ENCODE results near the gene PAQR5. TPM values are rescaled to one million over a fixed set of nuclear protein-coding genes. Genes with fewer than 3 reads are reported as not detected.

The PAQR5 gene
- total RNA-seq, 4 donors from 2014 or later, result 0.27 to 2.6 (median 1.4) TPM

DNA sequence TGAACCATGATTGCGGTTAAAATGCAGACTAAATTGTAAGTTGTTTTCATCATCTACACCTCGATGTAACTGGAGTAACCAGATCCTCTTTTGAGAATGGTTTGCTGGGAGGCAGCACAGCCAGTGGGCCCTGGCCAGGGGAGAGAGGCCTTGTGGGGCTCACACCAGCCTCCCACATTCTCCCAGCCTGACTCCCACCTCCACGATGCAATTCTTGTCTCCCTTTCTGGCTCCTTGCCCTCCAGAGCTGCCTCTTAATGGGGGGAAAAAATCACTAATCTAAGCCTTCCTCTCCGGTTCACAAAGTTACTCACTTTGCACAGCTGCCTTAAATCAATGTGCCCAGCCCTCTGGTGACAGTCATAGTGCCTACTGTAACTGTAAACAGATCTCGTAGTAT, 17.9 kb upstream of the PAQR5 start:
- no peak for ATAC-seq
- Histone ChIP-seq H3K27me3 (peaks cover 15% of the 10 kb centered on the region), H3K4me3 (no peak overlapping the region), H3K9me3 (no peaks in the 10 kb centered on the region), H3K4me1 (no peaks in the 10 kb centered on the region), H3K27ac (no peak overlapping the region), H3K36me3 (no peaks in the 10 kb centered on the region)
- 52 to 54% methylated on average over 2 to 5 of the region's 5 CpGs for WGBS, 2 donors (ENCODE audit: low coverage in 1 of 2)
- TF ChIP-seq POLR2A (IDR thresholded peaks at IDR 0.05) (no peak), POLR2AphosphoS5 (IDR thresholded peaks at IDR 0.05) (no peak), EP300 (IDR thresholded peaks at IDR 0.05) (no peak)
- TF ChIP-seq, protein P1, sequence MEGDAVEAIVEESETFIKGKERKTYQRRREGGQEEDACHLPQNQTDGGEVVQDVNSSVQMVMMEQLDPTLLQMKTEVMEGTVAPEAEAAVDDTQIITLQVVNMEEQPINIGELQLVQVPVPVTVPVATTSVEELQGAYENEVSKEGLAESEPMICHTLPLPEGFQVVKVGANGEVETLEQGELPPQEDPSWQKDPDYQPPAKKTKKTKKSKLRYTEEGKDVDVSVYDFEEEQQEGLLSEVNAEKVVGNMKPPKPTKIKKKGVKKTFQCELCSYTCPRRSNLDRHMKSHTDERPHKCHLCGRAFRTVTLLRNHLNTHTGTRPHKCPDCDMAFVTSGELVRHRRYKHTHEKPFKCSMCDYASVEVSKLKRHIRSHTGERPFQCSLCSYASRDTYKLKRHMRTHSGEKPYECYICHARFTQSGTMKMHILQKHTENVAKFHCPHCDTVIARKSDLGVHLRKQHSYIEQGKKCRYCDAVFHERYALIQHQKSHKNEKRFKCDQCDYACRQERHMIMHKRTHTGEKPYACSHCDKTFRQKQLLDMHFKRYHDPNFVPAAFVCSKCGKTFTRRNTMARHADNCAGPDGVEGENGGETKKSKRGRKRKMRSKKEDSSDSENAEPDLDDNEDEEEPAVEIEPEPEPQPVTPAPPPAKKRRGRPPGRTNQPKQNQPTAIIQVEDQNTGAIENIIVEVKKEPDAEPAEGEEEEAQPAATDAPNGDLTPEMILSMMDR (IDR thresholded peaks at IDR 0.05), result no peak

DNA sequence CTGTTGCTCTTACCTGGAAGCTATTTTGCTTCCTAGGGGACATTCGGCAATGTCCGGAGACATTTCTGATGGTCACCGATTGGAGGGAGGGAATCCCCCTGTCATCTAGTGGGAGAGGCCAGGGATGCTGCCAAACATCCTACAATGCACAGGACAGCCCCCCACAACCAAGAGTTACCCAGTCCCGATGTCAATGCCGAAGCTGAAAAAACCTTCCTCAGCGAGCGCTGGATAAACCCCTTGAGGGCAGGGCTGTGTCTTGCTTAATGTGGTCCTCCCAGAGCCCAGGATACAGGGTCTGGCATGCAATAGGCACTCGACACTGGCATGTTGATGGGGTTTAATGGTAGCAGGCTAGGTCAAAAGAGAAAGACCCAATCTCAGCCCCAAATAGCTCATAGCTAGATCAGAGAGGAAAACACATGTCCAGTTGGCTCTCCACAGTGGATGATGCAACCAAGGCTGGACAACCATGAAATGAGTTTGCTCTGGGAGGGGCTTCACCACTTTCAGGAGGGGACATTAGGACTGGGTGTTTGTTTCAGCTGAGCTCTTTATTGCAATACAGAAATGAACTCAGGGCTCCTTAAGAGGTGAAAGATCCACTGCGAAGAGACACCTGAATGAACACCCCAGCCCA, 16.5 kb upstream of the PAQR5 start:
- no peak for ATAC-seq
- TF ChIP-seq POLR2A (IDR thresholded peaks at IDR 0.05) (no peak), POLR2AphosphoS5 (IDR thresholded peaks at IDR 0.05) (no peak), EP300 (IDR thresholded peaks at IDR 0.05) (no peak)
- TF ChIP-seq, protein P1 (IDR thresholded peaks at IDR 0.05), result no peak
- H3K27ac ChIP-seq, result no peak overlapping the region
- 60% methylated on average over 1 of the region's 9 CpGs; no CpG with 5 or more reads in 1 of the 2 donors for WGBS, 2 donors (ENCODE audit: low coverage in 1 of 2)
- no peaks in the 10 kb centered on the region for H3K9me3 ChIP-seq
- H3K4me3 ChIP-seq, result no peak overlapping the region
- no peaks in the 10 kb centered on the region for H3K36me3 ChIP-seq
- peaks cover 15% of the 10 kb centered on the region for H3K27me3 ChIP-seq
- no peaks in the 10 kb centered on the region for H3K4me1 ChIP-seq

DNA sequence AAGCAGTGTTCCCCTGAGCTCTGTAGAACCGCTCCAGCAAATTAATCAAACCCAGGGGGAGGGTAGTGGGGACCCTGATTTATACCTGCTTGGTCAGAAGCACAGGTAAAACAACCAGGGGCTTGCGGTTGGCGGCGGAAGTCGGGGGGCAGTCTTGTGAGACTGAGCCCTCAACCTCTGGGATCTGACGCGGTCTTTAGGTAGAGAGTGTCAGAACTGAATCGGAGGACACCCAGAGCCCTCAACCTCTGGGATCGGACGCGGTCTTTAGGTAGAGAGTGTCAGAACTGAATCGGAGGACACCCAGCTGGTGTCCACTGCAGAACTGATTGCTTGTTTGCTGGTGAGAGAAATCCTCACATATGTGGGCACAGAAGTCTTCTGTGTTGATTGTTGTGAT, 12.9 kb upstream of the PAQR5 start:
- ATAC-seq, result no peak
- H3K9me3 ChIP-seq, result no peaks in the 10 kb centered on the region
- no peak overlapping the region for H3K27ac ChIP-seq
- H3K36me3 ChIP-seq, result no peaks in the 10 kb centered on the region
- no peaks in the 10 kb centered on the region for H3K4me1 ChIP-seq
- TF ChIP-seq, protein P1 (IDR thresholded peaks at IDR 0.05), result no peak
- TF ChIP-seq POLR2AphosphoS5 (IDR thresholded peaks at IDR 0.05), result no peak
- no peak for TF ChIP-seq EP300 (IDR thresholded peaks at IDR 0.05)
- TF ChIP-seq POLR2A (IDR thresholded peaks at IDR 0.05), result no peak
- no peak overlapping the region for H3K4me3 ChIP-seq
- WGBS, 2 donors (ENCODE audit: low coverage in 1 of 2), result 77 to 86% methylated on average over 8 to 10 of the region's 12 CpGs
- peaks cover 9% of the 10 kb centered on the region for H3K27me3 ChIP-seq

DNA sequence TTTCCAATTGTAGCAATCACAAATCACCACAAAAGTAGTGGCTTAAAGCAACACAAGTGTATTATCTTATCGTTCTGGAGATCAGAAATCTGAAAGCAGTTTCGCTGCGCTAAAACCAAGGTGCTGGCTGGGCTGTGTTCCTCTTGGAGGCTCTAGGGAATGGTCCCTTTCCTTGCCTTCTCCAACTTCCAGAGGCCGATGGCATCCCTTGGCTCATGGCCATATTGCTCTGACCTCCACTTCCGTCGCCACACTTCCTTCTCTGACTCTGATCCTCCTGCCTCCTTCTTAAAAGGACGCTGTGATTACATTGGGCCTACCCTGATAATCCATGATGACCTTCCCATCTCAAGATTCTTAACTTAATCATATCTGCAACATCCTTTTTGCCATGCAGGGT, 10.7 kb upstream of the PAQR5 start:
- ATAC-seq, result no peak
- Histone ChIP-seq H3K4me1 (no peaks in the 10 kb centered on the region), H3K4me3 (no peak overlapping the region), H3K27me3 (peaks cover 3% of the 10 kb centered on the region), H3K36me3 (no peaks in the 10 kb centered on the region), H3K27ac (no peak overlapping the region), H3K9me3 (no peaks in the 10 kb centered on the region)
- TF ChIP-seq POLR2AphosphoS5 (IDR thresholded peaks at IDR 0.05) (no peak), POLR2A (IDR thresholded peaks at IDR 0.05) (no peak)
- 88 to 93% methylated on average over 3 to 7 of the region's 7 CpGs for WGBS, 2 donors (ENCODE audit: low coverage in 1 of 2)

DNA sequence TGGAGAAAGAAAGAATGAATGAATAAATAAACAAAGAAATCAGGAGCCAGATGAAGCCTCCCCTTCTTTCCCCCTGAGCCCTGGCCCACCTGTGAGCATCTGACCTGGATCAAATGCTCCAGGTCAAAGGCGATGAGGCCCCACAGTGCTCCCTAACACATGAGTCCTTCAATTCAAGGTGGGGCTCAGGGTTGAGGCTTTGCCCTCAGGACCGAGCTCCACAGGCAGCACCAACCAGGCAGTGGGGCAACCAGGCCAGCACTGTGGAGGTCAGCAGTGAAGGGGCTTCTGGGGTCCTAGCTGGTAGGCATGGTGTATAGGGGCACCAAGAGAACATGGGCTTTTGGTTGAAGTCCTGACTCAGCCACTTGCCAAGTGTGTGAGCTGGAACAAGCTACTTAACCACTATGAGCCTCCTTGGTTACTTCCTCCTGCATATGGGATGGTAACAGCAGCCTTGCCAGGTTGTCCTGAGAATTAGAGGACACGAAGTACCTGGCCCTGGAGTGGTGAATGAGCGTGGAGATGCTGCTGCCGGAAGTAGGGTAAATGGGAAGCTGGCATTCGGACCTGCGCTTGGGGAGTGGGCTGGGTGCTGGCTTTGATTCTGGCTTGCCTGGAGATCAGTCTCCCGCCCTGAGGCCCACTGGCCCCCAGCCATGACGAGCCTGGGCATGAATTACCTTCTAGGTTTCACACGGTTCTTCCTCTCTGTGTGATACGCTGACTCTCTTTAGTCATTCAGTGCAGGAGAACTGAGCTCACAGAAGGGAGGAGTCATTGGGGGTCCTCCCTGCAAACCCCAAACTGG, 10.0 kb upstream of the PAQR5 start:
- no peaks in the 10 kb centered on the region for H3K36me3 ChIP-seq
- no peak for ATAC-seq
- no peak overlapping the region for H3K27ac ChIP-seq
- 100% methylated on average over 1 of the region's 11 CpGs; no CpG with 5 or more reads in 1 of the 2 donors for WGBS, 2 donors (ENCODE audit: low coverage in 1 of 2)
- no peak overlapping the region for H3K4me3 ChIP-seq
- no peaks in the 10 kb centered on the region for H3K27me3 ChIP-seq
- H3K4me1 ChIP-seq, result no peaks in the 10 kb centered on the region
- no peaks in the 10 kb centered on the region for H3K9me3 ChIP-seq
- TF ChIP-seq, protein P1 (IDR thresholded peaks at IDR 0.05), result no peak
- no peak for TF ChIP-seq POLR2AphosphoS5 (IDR thresholded peaks at IDR 0.05)
- no peak for TF ChIP-seq EP300 (IDR thresholded peaks at IDR 0.05)
- TF ChIP-seq POLR2A (IDR thresholded peaks at IDR 0.05), result no peak

Measured in gastroesophageal sphincter (tissue), 4 donors.